ENCODE results near the gene HOXA11.

HOXA11 gene

GRCh38 chr7:27185013-27185853 lies at the start of gene HOXA11:
Gene HOXA11, minus strand, starts transcription at chr7:27185232. Its CDS starts 88 bp downstream, at chr7:27185144.
- no peak for DNase-seq (ENCODE audit: low spot score)
- FAIRE-seq = no peak

GRCh38 chr7:27229448-27229847 lies 44.4 kb upstream of the HOXA11 start:
- FAIRE-seq = no peak
- no peak for DNase-seq (ENCODE audit: low spot score)

GRCh38 chr7:27224983-27225934 lies 40.2 kb upstream of the HOXA11 start:
- no peak for DNase-seq (ENCODE audit: low spot score)
- no peak for FAIRE-seq

- no peak for FAIRE-seq
- DNase-seq (ENCODE audit: low spot score) = no peak
These were observed 39.0 kb upstream of the HOXA11 start for GRCh38 chr7:27223941-27224575.

- DNase-seq (ENCODE audit: low spot score) = no peak
- FAIRE-seq = no peak
These were observed 36.3 kb upstream of the HOXA11 start for GRCh38 chr7:27221201-27221797.

- FAIRE-seq = no peak
- no peak for DNase-seq (ENCODE audit: low spot score)
These were observed 35.5 kb upstream of the HOXA11 start for GRCh38 chr7:27220440-27220955.

GRCh38 chr7:27219821-27220220 lies 34.8 kb upstream of the HOXA11 start:
- DNase-seq (ENCODE audit: low spot score) (no peak), FAIRE-seq (no peak)

GRCh38 chr7:27217951-27218350 lies 32.9 kb upstream of the HOXA11 start:
- DNase-seq (ENCODE audit: low spot score) (no peak), FAIRE-seq (no peak)

- no peak for DNase-seq (ENCODE audit: low spot score)
- FAIRE-seq = no peak
These were observed 30.3 kb upstream of the HOXA11 start for GRCh38 chr7:27215356-27215755.

GRCh38 chr7:27214239-27214950 lies 29.4 kb upstream of the HOXA11 start:
- FAIRE-seq = no peak
- DNase-seq (ENCODE audit: low spot score) = no peak

GRCh38 chr7:27213433-27214238 lies 28.6 kb upstream of the HOXA11 start:
- DNase-seq (ENCODE audit: low spot score) (no peak), FAIRE-seq (no peak)

- no peak for DNase-seq (ENCODE audit: low spot score)
- FAIRE-seq = no peak
These were observed 27.7 kb upstream of the HOXA11 start for GRCh38 chr7:27212497-27213432.

- no peak for DNase-seq (ENCODE audit: low spot score)
- FAIRE-seq = no peak
These were observed 26.8 kb upstream of the HOXA11 start for GRCh38 chr7:27211764-27212204.

- FAIRE-seq = no peak
- no peak for DNase-seq (ENCODE audit: low spot score)
These were observed 26.0 kb upstream of the HOXA11 start for GRCh38 chr7:27211084-27211446.

GRCh38 chr7:27210441-27211083 lies 25.5 kb upstream of the HOXA11 start:
- peak; percentile 27 for DNase-seq (ENCODE audit: low spot score)
- FAIRE-seq = no peak

- DNase-seq (ENCODE audit: low spot score) = no peak
- FAIRE-seq = no peak
These were observed 25.0 kb upstream of the HOXA11 start for GRCh38 chr7:27209933-27210440.

GRCh38 chr7:27208998-27209397 lies 24.0 kb upstream of the HOXA11 start:
- FAIRE-seq (no peak), DNase-seq (ENCODE audit: low spot score) (no peak)

Data from RCC 7860 (cell line).